Stimulated activated CD4-positive, alpha-beta T cell treated with anti-CD3 and anti-CD28 coated beads, Interleukin-15, amount 100 ng/mL, for 24 hours (primary cell): ENCODE data around the gene MPV17L.
"Not testable (repeated sequence)": the region's sequence is repeated elsewhere in the genome, so short reads cannot be mapped to it uniquely, and the experiment has no call there.

ENCODE experiments used
- DNase-seq: peaks from one replicate; pipeline ENCODE4 v3.0.0-alpha.2; 2020

Gene MPV17L

DNA sequence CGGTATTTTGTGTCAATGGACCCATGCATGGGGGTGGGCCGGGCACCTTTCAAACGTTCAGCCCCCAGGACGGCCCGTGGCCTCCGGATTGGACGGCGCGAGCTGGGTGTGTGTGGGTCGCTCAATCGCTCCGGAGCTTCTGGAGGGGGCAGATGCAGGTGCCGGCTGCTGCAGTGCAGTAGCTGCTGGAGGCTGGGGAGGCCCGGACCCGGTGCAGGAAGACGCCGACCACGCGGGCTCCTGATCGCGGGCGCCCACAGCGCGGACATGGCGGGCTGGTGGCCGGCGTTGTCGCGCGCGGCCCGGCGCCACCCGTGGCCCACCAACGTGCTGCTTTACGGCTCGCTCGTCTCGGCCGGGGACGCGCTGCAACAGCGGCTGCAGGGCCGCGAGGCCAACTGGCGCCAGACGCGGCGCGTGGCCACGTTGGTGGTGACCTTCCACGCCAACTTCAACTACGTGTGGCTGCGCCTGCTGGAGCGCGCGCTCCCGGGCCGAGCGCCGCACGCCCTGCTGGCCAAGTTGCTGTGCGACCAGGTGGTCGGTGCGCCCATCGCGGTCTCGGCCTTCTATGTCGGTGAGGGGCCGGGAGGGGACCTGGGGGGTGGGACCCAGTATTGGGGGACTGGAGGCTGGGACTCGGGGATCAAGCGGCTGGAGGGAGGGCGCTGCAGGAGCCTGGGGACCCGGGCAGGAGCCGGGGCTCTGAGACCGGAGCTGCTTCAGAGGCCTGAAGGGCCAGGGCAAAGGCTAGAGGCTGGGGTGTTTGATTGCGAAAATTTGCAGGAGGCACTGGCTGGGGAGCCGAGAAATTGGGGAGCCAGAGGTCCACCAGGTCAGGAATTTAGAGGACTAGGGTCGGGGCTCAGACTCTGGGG, at the start of gene MPV17L:
Gene MPV17L (plus strand): TSS at position 124 of the 878 bp plus-strand sequence. CDS start 144 bp downstream, at position 268.
- DNase-seq: peak; percentile 27

DNA sequence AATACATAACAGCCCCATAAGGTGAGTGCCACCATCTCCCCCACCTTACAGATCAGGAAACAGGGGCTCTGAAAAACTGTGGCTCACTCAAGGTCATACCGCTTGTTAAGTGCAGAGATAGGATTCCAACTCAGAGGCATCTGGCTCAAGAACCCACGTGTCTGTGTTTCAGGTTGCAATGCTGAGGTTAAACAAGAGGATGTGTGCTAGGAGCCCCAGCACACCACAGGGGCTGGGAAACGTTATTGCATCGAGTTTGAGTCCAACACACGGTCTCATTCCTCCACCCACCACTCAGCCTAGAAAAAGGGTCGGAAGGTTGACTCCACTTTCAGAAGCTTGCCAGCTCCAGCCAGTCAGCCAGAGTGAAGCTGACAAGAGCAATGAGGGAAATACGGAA, 46.8 kb upstream of the MPV17L start:
- not testable (repeated sequence) for DNase-seq

DNA sequence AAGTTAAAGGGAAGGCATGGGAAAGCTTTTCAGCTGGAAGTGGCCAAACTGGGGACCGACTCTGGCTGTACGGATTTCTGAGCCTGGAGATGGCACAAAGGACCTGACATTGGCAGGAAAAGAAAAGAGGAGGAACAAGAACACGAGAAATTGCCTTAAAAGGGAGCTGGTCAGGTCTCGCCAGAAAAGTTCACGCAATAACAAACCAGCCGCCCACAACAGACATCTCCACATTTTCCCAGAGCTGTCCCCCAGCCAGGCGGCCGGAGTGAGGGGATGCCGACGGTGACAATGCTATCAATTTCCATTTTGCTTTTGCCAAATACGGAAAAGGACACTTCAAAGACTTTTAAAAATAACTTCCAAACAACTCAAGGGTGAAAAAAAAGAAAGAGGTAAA, 44.3 kb upstream of the MPV17L start:
- DNase-seq: not testable (repeated sequence)

DNA sequence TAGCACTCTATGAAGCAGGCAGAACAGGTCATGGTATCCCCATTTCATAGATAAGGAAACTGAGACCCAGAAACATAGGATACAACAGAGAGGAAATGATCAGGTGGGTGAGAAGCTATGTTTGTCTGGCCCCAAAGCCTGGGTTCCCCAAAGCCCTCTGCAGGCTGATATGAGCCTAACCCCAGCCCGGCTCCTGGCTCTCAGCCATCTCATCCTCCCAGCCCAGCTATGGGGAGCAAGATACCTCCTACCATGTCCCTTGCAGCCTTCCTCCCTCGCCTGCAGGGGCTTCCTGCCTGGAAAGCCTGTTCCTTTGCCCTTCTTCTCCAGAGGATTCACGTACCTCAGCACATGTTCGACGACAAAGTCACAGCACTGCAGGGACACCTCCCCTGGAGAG, 43.8 kb upstream of the MPV17L start:
- not testable (repeated sequence) for DNase-seq

DNA sequence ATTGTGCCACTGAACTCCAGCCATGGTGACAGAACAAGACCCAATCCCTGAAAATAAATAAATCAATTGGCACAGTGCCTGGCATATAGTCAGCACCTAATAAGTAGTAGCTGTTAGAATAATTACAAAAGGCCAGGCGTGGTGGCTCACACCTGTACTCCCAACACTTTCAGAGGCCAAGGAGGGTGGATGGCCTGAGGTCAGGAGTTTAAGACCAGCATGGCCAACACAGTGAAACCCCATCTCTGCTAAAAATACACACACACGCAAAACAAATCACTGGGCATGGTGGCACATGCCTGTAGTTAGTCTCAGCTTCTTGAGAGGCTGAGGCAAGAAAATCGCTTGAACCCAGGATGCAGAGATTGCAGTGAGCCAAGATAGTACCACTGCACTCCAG, 42.7 kb upstream of the MPV17L start:
- DNase-seq: not testable (repeated sequence)

DNA sequence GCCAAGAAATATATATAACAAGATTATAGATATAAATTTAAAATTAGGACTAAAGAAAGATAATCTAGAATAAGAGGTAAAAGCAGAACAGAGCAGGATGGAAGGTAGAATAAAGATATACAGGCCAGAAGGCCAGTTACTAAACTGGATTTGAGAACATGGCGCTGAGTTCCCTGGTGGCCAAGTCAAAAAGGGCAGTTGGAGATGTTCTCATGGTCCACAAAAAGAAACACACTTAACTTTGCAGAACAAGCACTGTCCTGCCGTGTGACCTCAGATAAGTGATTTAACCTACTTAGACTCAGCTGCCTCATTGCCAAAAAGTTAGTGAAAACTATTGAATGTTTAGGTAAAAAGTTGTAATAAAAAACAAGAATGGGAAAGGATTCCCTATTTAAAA, 40.7 kb upstream of the MPV17L start:
- DNase-seq: not testable (repeated sequence)

DNA sequence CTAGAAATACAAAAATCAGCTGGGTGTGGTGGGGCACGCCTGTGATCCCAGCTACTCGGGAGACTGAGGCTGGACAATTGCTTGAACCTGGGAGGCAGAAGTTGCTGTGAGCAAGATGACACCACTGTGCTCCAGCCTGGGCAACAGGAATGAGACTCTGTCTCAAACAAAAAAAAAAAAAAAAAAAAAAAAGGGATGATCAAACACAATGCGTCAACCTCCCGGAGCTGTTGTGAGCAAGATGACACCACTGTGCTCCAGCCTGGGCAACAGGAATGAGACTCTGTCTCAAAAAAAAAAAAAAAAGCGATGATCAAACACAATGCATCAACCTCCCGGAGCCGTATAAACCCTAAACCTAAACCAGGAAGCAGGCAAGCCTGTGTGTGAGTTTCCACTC, 38.1 kb upstream of the MPV17L start:
- DNase-seq: not testable (repeated sequence)

DNA sequence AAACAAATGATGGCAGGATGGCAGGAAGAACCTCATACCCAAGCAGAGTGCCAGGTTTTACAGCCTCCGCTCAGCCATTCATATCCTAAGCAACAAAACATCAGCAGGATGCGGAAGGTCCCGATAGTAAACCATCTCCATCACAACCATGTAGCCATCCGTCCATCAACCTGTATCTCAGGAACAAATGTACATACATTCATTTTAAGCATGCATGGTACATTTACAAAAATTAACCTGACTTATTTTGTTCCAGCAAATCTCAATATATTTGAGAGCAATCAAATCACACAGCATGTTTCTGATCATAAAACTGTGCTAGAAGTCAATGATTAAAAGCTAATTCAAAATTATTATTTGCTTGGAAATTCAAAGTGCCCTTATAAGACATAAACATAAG, 17.4 kb upstream of the MPV17L start, which contains the start of gene NPIPA5:
Gene NPIPA5 (minus strand): TSS at position 101 of the 400 bp plus-strand sequence. CDS start 0 bp downstream, at position 101.
- DNase-seq: not testable (repeated sequence)

DNA sequence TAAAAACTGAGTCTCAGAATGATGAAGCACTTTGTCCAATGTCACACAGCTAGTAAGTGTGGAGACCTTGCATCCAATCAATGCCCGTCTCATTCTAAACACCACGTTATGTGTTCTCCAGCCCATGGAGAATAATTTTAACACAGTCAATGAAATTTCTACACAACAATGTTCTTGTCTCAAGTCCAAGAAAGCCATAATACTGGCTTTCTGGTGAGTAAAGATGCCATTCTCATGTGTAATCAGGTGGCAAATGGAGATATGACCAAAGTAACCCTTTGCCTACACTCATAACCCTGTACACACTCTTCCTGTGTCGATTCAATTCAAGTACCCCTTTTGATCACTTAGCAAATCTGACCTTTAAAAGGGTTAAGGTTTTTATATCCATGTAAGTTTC, 12.7 kb upstream of the MPV17L start:
- not testable (repeated sequence) for DNase-seq

DNA sequence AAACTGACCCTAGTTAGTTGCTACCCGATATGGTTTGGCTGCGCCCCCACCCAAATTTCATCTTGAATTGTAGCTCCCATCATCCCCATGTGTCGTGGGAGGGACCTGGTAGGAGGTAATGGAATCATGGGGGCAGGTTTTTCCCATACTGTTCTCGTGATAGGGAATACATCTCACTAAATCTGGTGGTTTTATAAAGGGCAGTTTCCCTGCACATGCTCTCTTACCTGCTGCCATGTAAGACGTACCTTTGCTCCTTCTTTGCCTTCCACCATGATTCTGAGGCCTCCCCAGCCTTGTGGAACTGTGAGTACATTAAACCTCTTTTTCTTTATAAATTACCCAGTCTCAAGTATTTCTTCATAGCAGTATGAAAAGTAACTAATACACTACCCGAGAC, 7.5 kb upstream of the MPV17L start:
- not testable (repeated sequence) for DNase-seq

DNA sequence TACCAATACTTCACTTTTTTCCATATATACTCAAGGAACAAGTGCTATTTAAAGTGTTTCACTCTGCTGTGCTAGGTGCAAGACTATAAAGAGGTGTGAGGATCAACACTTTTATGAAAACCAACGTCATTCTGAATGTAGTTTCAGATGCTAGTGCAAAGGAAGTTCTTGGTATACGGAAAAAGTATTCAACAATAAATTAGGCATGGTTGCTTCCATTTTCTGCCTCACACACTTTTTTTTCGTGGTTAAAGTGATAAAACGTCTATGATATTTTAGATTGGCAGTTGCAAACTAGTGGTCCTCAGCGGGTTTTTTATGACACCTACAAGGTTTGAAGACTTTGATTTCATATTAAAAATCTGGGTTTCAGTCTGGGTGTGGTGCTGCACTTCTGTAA, 5.6 kb upstream of the MPV17L start:
- not testable (repeated sequence) for DNase-seq

DNA sequence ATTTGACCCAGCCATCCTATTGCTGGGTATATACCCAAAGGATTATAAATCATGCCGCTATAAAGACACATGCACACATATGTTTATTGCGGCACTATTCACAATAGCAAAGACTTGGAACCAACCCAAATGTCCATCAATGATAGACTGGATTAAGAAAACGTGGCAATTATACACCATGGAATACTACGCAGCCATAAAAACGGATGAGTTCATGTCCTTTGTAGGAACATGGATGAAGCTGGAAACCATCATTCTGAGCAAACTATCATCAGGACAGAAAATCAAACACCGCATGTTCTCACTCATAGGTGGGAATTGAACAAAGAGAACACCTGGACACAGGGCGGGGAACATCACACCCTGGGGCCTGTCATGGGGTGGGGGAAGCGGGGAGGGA, 2.5 kb upstream of the MPV17L start:
- DNase-seq: not testable (repeated sequence)

DNA sequence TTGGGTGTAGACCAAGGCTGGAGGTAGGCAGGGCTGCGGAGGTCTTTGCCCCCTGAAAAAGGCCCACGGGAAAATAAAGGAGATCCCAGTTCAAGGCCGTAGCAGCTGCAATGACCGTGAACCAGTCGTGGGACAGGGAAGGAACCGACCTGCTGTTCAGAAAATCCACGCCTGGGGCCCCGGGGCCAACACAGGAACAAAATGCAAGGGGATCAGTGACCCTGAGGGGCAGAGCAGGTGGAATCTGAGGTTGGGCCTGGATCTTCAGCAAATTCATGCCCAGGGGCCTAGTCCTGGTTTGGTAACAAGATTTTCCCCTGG, 915 bp downstream of the MPV17L start:
- DNase-seq: not testable (repeated sequence)

DNA sequence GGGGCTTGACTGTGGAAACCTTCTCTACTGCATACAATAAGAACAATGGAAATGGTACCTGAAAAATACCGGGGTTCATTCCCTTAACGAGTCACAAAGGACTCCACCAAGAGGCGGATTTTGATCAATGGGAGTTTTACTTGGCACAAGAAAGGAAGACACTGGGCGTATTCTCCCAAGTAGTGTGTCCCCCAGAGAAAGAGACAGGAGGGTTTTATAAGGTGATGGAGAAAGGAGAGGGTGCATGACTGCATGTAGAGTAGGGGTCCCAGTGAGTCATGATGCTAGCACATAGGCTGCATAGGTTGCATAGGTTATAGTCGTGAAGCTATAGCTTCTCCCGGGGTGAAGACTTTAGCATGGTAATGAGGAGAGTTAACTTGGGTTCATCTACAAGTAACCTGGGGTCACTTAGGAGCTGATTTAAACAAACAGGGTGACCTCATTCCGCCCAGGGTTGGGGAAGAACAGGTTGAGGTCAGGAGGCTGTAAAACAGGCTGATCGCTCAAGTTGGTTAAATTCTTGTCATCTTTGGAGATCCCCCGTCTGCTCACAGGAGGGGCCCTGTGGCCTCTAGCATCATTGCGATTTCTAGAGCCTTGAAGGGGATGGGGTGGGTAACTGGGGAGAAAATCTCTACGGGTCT, 1.5 kb downstream of the MPV17L start:
- no peak for DNase-seq

DNA sequence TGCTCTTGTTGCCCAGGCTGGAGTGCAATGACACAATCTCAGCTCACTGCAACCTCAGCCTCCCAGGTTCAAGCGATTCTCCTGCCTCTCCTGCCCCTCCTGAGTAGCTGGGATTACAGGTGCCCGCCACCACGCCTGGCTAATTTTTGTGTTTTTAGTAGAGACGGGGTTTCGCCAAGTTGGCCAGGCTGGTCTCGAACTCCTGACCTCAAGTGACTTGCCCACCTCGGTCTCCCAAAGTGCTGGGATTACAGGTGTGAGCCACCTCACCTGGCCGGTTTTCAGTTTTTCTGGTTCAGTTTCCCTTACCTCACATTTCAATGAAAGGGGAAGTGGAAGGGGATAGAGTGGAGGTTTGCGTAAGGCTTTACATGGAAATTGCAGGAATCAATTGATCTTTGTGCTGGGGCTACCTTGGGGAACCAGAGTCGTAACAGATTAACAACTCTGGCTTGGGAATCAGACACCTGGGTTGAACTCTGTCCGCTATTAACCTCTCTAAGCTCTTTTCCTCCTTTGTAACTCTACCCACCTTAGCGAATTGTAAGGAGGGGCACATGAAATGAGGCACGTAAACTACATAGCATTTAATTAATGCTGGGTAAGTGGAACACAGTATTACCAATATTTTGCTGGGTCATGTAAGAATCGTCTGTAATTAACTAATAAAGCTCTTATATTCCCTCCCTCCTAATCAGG, 3.2 kb downstream of the MPV17L start:
- DNase-seq: no peak

DNA sequence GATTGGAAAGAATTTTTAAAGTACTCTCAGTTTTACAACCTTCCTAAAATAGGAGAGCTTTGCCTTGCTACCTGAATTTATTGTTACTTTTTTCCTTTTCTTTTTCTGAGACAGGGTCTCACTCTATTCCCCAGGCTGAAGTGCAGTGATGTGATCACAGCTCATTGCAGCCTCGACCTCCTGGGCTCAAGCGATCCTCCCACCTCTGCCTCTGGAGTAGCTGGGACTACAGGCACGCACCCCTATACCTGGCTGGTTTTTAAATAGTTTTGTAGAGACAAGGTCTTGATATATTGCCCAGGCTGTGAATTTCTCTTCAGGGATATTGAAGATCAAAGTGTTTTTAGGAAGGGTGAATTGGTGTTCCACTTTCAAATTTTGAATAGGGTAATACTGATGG, 3.8 kb downstream of the MPV17L start:
- no peak for DNase-seq

DNA sequence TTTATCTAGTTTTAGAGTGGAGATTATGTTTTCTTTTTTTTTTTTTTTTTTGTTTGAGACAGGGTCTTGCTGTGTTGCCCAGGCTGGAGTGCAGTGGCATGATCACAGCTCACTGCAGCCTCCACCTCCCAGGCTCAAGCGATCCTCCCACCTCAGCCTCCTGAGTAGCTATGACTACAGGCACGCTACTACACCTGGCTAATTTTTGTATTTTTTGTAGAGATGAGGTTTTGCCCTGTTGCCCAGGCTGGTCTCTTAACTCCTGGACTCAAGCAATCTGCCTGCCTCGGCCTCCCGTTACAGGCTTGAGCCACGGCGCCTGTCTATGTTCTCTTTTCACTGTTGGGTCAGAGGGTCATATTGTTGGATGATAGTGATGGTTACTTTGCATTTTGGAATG, 4.8 kb downstream of the MPV17L start:
- not testable (repeated sequence) for DNase-seq

DNA sequence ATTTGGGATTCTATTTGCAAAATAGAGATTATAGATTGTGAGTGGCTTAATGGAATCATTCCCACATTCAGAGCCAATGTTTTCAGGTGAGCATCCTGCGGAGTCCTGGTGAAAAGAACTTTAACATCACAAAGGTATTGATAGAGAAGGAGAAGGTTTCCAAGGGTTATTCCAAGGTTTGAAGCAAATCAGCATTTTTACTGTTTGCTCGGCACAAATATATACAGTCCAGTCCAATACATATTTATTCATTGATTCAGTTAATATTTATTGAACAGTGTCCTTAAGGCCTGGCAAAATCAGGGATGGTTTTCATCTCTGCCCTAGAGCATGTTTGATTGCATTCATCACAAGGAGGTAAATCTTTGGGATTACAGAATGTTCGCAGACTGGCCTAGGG, 6.4 kb downstream of the MPV17L start:
- no peak for DNase-seq

DNA sequence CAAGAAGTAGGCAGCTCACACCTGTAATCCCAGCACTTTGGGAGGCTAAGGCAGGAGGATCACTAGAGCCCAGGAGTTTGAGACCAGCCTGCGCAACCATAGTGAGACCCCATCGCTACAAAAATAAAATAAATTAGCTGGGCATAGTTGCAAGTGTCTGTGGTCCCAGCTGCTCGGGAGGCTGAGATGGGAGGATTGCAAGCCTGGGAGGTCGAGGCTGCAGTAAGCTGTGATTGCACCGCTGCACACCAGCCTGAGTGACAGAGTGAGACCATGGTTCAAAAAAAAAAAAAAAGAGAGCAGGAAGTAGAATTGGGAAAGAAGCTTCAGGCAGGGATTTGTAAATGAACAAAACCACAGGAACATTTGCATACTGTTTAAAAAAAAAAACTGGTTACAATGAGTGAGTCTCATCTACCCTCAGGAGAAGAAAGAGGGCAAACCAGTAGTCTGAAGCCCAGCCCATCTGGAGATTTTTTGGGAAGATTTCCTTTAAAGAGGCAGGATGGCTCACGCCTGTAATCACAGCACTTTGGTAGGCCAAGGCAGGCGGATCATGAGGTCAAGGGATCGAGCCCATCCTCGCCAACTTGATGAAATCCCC, 7.9 kb downstream of the MPV17L start:
- no peak for DNase-seq

DNA sequence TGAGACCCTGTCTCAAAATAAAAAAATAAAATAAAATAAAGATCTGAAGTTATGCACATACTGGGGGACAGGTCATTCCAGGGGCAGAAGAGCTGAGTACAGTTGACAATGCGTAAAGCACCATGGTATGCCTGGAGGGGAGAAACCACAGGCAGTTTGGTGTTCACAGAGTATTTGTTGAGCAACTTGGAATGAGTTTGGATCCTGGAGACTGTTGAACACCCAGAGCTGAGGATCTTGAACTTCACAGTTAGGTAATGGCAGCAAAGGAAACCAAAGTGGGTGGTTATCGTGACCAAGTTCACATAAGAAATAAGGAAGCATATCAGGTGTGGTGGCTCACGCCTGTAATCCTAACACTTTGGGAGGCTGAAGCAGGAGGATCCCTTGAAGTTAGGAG, 8.5 kb downstream of the MPV17L start:
- DNase-seq: not testable (repeated sequence)

DNA sequence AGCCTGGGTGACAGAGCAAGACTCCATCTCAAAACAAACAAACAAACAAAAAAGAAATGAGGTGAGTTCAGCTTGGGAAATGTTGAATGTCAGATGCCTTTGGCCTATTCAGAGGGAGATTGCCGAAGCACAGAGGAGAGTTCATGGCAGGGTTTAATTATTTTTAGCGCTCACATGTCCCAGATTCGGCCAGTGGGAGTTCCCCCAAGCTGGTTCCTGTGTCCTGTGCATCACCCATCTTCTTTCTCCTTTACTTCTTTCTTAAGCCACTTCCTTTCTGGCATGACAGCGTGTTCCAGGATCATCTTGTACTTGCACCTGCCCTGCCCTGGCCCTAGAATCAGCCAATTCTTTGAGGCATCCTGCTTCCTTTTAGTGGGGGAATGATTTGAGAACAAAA, 9.2 kb downstream of the MPV17L start:
- no peak for DNase-seq

DNA sequence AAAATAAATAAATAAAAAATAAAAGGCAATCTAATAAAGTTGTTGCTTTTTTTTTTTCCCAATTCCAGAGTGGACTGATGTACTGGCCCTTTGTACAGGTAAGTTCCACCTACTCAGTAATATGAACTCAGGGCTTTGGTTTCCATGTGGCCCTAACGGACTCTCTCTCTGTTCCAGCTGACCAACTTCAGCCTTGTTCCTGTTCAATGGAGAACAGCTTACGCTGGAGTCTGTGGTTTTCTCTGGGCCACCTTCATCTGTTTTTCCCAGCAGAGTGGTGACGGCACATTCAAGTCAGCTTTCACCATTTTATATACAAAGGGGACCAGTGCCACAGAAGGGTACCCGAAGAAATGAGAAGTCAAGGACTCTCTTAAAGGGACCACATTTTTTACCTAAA, 12.2 kb downstream of the MPV17L start:
- not testable (repeated sequence) for DNase-seq

DNA sequence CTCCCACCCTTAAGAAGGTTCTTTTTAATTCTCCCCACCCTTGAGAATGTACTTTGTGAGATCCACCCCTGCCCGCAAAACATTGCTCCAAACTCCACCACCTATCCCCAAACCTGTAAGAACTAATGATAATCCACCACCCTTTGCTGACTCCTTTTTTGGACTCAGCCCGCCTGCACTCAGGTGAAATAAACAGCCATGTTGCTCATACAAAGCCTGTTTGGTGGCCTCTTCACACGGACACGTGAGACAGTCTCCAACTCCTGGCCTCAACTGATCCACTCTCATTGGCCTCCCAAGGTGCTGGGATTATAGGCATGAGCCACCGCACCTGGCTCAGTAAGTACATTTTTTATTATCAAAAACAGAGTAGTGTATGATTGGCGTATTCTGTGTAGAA, 13.9 kb downstream of the MPV17L start:
- DNase-seq: not testable (repeated sequence)
